Sigmoid colon (tissue), 4 donors: ENCODE data around the gene LILRB2.

ENCODE experiments used
- EP300 ChIP-seq, 4 donors: sonication (generic); formaldehyde crosslinking; IDR thresholded peaks; one replicate each; pipeline ENCODE4 v1.6.1; 2017; ENCODE audit warnings: antibody characterized with exemption in 4 of 4
- POLR2AphosphoS5 ChIP-seq, 4 donors: sonication (generic); formaldehyde crosslinking; IDR thresholded peaks; one replicate each; pipeline ENCODE4 v1.6.1; 2017; ENCODE audit warnings: antibody characterized with exemption in 4 of 4
- TF ChIP-seq, protein P1 (sequence below), 4 experiments: fragments of 450-650 bp in 3 of 4; fragments of 200-600 bp in 1 of 4; IDR thresholded peaks; one replicate each; pipeline ENCODE4 v1.5.1; 2016 to 2019; ENCODE audit warnings: antibody characterized with exemption in 4 of 4, mild to moderate bottlenecking in 3 of 4, moderate library complexity in 2 of 4

DNA sequence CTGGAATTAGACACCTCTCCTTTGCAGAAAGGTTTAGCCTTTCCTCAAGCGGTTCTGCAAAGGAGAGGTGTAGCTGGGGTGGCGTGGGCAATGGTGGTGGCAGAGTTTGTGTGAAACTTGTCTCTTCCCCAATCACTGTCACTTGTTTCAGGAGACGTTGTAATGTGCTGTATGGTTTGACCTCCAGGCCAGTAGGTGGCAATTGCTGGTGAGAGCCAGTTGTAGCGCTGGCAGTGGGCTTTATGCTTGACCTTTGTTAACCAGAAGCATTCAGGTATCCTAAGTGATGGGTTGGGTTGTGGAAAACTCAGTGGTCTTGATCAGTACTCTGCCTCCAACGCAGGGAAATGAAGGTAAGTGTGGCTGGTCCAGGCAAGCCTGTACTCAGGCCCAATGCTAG is 44.7 kb upstream of the LILRB2 start:
- TF ChIP-seq, protein P1, sequence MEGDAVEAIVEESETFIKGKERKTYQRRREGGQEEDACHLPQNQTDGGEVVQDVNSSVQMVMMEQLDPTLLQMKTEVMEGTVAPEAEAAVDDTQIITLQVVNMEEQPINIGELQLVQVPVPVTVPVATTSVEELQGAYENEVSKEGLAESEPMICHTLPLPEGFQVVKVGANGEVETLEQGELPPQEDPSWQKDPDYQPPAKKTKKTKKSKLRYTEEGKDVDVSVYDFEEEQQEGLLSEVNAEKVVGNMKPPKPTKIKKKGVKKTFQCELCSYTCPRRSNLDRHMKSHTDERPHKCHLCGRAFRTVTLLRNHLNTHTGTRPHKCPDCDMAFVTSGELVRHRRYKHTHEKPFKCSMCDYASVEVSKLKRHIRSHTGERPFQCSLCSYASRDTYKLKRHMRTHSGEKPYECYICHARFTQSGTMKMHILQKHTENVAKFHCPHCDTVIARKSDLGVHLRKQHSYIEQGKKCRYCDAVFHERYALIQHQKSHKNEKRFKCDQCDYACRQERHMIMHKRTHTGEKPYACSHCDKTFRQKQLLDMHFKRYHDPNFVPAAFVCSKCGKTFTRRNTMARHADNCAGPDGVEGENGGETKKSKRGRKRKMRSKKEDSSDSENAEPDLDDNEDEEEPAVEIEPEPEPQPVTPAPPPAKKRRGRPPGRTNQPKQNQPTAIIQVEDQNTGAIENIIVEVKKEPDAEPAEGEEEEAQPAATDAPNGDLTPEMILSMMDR (IDR thresholded peaks at IDR 0.05), result no peak
- TF ChIP-seq EP300 (IDR thresholded peaks at IDR 0.05) (no peak), POLR2AphosphoS5 (IDR thresholded peaks at IDR 0.05) (no peak)
